GM18870 (cell line): ENCODE measurements around the gene PPM1M.
A peak's percentile ranks its signal among the peaks of the same experiment; 100 is the strongest.
"Not testable (repeated sequence)": the region's sequence is repeated elsewhere in the genome, so short reads cannot be mapped to it uniquely, and the experiment has no call there.

Source experiments
- ATAC-seq: cut with Tn5 transposase; IDR thresholded peaks from one replicate; pipeline ENCODE4 v1.9.1; 2021; ENCODE audit warnings: moderate library complexity; ENCODE audit not compliant: unreplicated experiment

PPM1M gene

DNA sequence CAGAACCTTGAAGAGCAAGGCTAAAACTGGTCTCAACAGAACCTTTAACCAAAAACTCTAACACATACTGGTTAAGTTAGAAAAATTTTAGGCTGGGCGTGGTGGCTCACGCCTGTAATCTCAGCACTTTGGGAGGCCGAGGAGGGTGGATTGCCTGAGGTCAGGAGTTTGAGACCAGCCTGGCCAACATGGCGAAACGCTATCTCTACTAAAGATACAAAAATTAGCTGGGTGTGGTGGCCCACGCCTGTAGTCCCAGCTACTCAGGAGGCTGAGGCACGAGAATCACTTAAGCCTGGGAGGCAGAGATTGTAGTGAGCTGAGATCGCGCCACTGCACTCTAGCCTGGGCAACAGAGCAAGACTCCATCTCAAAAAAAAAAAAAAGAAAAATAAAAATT, 26.6 kb downstream of the PPM1M start:
- not testable (repeated sequence) for ATAC-seq

- ATAC-seq, result no peak
Measured at GRCh38 chr3:52272831-52273230, 27.3 kb downstream of the PPM1M start.

- ATAC-seq, result not testable (repeated sequence)
Measured at GRCh38 chr3:52274781-52275180, 29.2 kb downstream of the PPM1M start.

- ATAC-seq, result no peak
Measured at GRCh38 chr3:52277071-52277964, 31.8 kb downstream of the PPM1M start.

- ATAC-seq, result peak; percentile 52
Measured at GRCh38 chr3:52277972-52278509, 32.5 kb downstream of the PPM1M start.

GRCh38 chr3:52278510-52279069, 33.0 kb downstream of the PPM1M start, which contains the start of gene WDR82:
TSS of gene WDR82 (minus strand) at chr3:52278649. CDS start at chr3:52278361, 288 bp downstream.
- ATAC-seq, result peak; percentile 52

DNA sequence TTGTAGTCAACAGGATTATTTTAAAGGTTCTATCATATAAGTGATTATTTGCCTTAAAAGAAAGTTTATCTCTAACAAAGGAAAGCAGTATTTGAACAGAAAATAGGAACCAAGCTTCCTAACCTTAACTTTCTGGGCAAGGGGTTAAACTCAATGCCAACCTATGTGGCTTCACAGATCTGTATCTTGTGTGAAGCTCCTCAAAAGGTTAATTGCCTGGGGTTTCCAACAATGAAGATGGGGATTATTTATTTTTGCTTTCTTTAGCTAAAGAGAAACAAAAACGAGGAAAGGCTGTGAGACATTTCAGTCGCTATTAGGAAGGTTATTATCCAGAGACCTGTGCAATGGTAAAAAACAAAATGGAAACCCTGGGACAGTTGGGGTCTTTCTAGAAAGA, 34.0 kb downstream of the PPM1M start:
- ATAC-seq, result no peak

DNA sequence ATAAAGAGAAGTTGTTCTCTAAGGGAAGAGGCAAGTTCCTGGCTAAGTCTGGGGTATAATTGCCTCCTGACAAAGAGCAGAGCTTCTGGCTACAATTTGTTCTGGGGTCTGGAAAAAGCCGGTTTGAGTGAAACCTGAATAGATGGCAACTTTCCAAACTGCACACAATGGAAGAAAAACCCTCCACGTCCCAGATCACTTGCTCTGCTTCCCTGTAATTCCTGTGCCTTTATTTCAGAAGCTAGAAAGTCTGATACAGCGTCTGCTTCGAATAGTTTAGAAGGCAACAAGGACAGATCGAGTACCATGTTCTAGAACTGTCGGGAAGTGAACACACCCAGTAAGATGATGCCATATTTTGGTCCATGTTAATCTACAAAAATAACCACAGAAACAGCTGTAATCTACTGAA, 34.5 kb downstream of the PPM1M start:
- ATAC-seq, result no peak

DNA sequence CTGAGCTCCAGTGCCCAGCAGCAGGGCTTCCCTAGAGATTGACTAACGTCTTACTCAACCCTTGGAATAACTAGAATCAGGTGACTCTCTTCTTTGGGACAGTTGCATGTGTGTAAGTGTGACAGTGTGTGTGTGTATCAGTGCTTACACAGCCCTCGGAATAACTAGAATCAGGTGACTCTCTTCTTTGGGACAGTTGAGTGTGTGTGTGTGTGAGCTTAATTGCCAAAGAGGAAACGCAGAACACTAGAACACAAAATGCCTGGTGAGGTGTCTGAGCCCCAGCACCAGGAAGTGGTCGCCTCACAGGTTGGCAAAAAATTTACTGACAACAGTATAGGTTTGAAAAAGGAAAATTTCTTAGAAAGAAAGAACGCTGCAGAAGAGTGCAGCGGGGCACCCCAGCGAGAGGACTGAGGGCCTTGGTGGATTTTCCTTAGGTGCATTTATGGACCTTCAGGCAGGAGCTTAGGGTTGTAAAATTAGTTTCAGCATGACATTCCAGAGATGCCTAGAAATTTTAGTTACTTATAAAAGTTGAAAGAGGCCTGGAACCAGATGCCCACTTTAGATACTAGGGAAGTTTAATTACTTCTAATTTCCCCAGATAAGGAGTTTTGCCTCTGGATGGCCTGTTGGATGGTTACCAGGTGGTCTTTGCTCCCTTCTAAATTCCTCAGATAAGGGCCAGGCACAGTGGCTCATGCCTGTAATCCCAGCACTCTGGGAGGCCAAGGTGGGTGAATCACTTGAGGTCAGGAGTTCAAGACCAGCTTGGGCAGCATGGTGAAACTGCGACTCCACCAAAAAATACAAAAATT, 36.6 kb downstream of the PPM1M start:
- ATAC-seq, result no peak

- ATAC-seq, result no peak
Measured at GRCh38 chr3:52283306-52283705, 37.7 kb downstream of the PPM1M start.

DNA sequence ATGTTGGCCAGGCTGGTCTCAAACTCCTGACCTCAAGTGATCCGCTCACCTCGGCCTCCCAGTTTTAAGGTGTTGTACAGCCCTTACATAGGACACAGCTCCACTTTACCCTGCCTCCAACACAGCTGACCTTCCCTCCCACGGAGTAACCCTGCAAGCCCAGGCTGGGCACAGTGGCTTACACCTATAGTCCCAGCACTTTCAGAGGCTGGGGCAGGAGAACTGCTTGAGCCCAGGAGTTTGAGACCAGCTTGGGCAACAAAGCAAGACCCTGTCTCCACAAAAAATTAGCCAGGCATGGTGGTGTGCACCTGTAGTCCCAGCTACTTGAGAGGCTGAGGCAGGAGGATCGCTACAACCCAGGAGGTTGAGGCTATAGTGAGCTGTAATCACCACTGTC, 38.5 kb downstream of the PPM1M start:
- not testable (repeated sequence) for ATAC-seq

DNA sequence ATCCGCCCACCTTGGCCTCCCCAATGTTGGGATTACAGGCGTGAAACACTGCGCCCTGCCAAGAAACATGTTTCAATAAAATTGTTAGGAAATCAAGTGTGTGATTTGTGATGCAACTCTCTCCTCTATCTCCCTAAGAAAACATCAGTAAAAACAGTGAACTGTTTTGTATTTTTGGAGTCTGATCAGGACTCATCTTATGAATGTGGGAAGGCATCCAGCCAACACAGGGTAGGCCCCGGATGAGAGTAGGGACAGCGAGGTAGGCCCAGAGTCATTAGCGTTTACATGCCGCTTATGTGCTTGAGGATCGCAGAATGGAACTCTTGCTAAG, 41.2 kb downstream of the PPM1M start:
- no peak for ATAC-seq

GRCh38 chr3:52288674-52289073, 43.1 kb downstream of the PPM1M start:
- ATAC-seq, result no peak

DNA sequence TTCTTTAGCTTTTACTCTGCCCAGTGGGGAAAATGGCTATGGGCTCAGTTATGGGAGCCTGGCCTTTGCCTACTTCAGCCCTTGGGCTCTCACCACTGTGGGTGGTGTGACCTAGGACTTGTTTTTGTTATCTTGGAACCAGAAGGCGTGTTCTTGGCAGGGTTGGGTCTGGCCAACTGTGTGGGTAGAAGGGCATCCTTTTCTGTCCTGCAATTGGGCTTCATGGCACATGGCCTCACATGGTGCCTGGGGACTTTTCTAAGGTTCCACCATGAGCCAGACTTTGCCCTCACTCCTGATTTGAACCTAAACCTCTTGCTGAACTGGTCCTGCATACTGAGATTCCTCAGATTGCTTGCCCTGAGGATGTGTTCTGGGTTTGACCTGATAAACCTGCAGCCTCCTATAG, 43.8 kb downstream of the PPM1M start:
- no peak for ATAC-seq

DNA sequence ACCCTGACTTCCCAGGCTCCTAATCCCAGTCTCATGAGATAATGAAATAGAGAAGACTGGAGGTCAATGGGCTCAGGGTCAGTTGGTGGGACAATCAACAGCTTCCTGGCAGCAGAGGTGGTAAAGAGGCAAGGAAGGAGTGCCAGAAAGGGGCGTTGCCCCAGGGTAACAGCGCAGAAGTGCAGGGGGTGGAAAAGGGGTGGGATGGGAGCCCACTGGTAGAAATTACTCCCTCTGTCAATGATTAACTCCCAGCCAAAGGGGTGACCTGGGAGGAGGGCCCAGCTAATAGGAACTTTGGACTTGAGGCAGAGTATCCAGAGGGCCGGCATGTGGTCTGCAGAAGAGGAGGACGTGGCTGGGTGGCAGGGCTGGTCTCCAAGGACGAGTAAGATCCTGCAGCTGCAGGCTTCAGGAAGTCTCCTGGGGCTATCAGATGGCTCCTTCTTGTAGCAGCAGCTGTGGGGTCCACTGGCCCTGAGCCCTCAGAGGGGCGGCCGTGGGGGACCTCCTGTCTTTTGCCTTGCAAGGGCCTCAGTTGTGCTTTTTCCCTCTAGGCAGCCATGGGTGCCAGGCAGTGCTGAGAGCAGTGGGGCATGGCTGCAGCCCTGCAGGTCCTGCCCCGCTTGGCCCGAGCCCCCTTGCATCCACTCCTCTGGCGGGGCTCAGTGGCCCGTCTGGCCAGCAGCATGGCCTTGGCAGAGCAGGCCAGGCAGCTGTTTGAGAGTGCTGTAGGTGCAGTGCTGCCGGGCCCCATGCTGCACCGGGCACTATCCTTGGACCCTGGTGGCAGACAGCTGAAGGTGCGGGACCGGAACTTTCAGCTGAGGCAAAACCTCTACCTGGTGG, 44.4 kb downstream of the PPM1M start:
- no peak for ATAC-seq

- ATAC-seq, result no peak
Measured at GRCh38 chr3:52290596-52291507, 45.3 kb downstream of the PPM1M start.

DNA sequence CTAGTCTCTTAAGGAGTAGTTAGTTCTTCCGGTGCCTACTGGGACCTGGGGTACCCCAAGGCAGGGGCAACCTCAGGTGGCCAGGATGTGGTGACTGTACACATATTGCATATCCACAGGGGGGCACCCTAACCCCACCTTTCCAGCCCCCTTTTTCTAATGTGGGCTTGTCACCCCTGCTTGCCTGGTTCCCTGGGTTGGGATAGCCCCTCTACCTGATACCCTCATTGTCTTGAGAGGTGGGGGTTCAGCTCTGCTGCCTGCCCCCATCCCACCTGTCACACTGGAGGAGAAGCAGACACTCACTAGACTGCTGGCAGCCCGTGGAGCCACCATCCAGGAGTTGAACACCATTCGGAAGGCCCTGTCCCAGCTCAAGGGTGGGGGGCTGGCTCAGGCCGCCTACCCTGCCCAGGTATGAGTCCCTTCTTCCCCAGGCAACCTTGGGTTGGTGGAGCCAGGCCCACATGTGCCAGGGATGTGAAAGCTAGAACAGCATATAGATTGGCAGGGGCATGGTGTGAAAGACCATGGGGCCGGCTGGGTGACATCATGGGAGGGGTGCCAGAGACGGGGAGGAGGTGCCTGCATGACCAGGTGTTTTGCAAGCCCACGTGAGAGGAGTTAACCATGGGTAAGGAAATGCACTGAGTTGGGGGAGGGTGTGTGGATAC, 46.1 kb downstream of the PPM1M start:
- no peak for ATAC-seq

GRCh38 chr3:52292247-52293065, 46.9 kb downstream of the PPM1M start:
- no peak for ATAC-seq
